GM18520 (cell line): Measurements from ENCODE around the gene RBM45.

Experiments used
- ATAC-seq: cut with Tn5 transposase; IDR thresholded peaks from one replicate; pipeline ENCODE4 v1.9.1; 2021; ENCODE audit not compliant: unreplicated experiment

Gene RBM45

GRCh38 chr2:178157574-178157973 is 45.3 kb downstream of the RBM45 start:
- no peak for ATAC-seq

GRCh38 chr2:178159966-178160365 is 47.7 kb downstream of the RBM45 start:
- no peak for ATAC-seq

- no peak for ATAC-seq
Measured at GRCh38 chr2:178160601-178161000, 48.4 kb downstream of the RBM45 start.

GRCh38 chr2:178163395-178163794 is 51.2 kb downstream of the RBM45 start:
- no peak for ATAC-seq

GRCh38 chr2:178163911-178164310 is 51.7 kb downstream of the RBM45 start:
- no peak for ATAC-seq

- no peak for ATAC-seq
Measured at GRCh38 chr2:178173657-178174056, 61.4 kb downstream of the RBM45 start.

GRCh38 chr2:178177066-178177679 is 64.9 kb downstream of the RBM45 start:
- ATAC-seq: no peak
